Measurements from ENCODE around the gene RNF149. TPM values are rescaled to one million over a fixed set of nuclear protein-coding genes. Genes with fewer than 3 reads are reported as not detected.

Gene RNF149
- total RNA-seq, 4 donors from 2014 or later: 70.1 to 135 (median 77.7) TPM

DNA sequence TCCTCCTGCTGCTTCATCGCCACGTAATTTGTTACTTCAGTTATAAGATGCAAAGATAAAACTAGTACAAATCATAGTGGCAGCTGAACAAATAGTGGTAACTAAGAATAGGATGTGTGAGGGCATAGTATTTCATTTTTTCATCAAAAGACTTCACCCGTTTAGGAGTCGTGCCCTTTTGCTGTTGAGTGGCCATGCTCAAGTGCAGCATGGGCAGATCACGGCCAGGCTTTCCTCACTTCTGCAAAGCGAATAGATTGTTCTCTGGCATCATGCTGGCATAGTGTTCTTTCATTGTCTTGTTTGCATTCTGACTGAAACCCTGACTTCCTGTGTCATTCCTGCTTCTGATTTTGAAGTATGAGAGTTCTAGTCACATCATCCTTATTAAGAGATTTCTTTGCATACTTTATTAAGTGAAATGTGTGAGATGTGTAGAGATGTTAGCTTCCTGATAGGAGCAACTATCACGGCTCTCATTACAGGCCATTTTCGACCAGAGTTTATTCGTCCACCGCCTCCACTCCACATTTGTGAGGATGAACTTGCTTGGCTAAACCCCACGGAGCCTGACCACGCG lies 44.1 kb downstream of the RNF149 start:
- TF ChIP-seq POLR2A (IDR thresholded peaks at IDR 0.05) (no peak), POLR2AphosphoS5 (IDR thresholded peaks at IDR 0.05) (no peak), EP300 (IDR thresholded peaks at IDR 0.05) (no peak), CTCF (IDR thresholded peaks at IDR 0.05) (no peak)
- H3K9me3 ChIP-seq: no peaks in the 10 kb centered on the region
- no peak for DNase-seq (ENCODE audit: low spot score in 2 of 2)
- no peaks in the 10 kb centered on the region for H3K27me3 ChIP-seq
- H3K4me3 ChIP-seq: no peak overlapping the region
- H3K27ac ChIP-seq: no peak overlapping the region
- 92% methylated on average over 13 of the region's 13 CpGs for WGBS
- H3K36me3 ChIP-seq: peaks cover 66% of the 10 kb centered on the region
- no peaks in the 10 kb centered on the region for H3K4me1 ChIP-seq

DNA sequence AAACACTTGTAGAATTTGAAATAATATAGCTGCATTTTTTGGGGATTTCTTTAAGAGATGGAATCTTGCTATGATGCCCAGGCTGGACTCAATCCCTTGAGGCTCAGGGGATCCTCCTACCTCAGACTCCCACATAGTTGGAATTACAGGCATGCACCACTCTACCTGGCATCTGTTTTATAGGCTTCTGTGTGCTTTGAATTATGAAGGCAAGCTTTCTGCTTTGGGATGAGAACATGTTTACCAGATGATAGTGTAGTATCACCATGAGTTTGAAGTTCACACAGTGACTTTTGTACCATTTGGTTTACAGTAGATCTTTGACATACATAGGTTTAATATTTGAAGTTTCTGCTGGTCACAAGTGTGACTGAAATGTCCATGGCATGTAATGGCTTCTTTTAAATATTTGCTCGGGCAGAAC lies 45.1 kb downstream of the RNF149 start:
- no peak for TF ChIP-seq POLR2AphosphoS5 (IDR thresholded peaks at IDR 0.05)
- TF ChIP-seq EP300 (IDR thresholded peaks at IDR 0.05): no peak
- no peak for TF ChIP-seq POLR2A (IDR thresholded peaks at IDR 0.05)
- no peak for TF ChIP-seq CTCF (IDR thresholded peaks at IDR 0.05)
- Histone ChIP-seq H3K4me3 (no peak overlapping the region), H3K27ac (no peak overlapping the region), H3K4me1 (no peaks in the 10 kb centered on the region), H3K36me3 (peaks cover 66% of the 10 kb centered on the region), H3K9me3 (no peaks in the 10 kb centered on the region), H3K27me3 (no peaks in the 10 kb centered on the region)
- WGBS: 95% methylated on average over 1 of the region's 1 CpG
- no peak for DNase-seq (ENCODE audit: low spot score in 2 of 2)

DNA sequence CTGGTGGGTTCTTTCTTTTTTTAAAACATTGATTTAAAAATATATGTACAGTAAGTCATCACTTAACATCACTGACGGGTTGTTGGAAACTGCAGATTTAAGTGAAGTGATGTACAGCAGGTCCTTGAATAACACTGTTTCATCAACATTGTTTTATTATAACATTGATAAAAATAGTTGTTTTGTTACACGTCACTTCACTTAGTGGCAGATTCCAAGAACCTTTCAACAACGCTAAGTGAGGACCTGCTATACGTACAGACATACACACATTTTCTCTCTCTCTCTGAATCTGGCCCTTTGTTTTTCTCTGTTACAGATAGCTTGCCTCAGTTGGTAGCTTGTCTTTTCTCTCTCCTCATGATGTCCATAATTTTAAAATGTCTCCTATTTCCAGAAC lies 46.4 kb downstream of the RNF149 start:
- 95% methylated on average over 4 of the region's 4 CpGs for WGBS
- Histone ChIP-seq H3K4me3 (no peak overlapping the region), H3K9me3 (no peaks in the 10 kb centered on the region), H3K27ac (no peak overlapping the region), H3K27me3 (no peaks in the 10 kb centered on the region), H3K36me3 (peaks cover 54% of the 10 kb centered on the region), H3K4me1 (peaks cover under 1% of the 10 kb centered on the region)
- no peak for DNase-seq (ENCODE audit: low spot score in 2 of 2)
- TF ChIP-seq CTCF (IDR thresholded peaks at IDR 0.05): no peak

GRCh38 chr2:101258804-101259203 lies 49.7 kb downstream of the RNF149 start:
- H3K27me3 ChIP-seq: no peaks in the 10 kb centered on the region
- no peak overlapping the region for H3K4me3 ChIP-seq
- 93% methylated on average over 8 of the region's 8 CpGs for WGBS
- no peak for DNase-seq (ENCODE audit: low spot score in 2 of 2)
- no peaks in the 10 kb centered on the region for H3K9me3 ChIP-seq
- TF ChIP-seq CTCF (IDR thresholded peaks at IDR 0.05) (no peak), POLR2A (IDR thresholded peaks at IDR 0.05) (no peak), EP300 (IDR thresholded peaks at IDR 0.05) (no peak), POLR2AphosphoS5 (IDR thresholded peaks at IDR 0.05) (no peak)
- peaks cover 32% of the 10 kb centered on the region for H3K4me1 ChIP-seq
- H3K36me3 ChIP-seq: peaks cover 27% of the 10 kb centered on the region
- no peak overlapping the region for H3K27ac ChIP-seq

- H3K9me3 ChIP-seq: no peaks in the 10 kb centered on the region
- 89% methylated on average over 2 of the region's 2 CpGs for WGBS
These were observed 52.2 kb downstream of the RNF149 start for GRCh38 chr2:101256316-101256715.

More at GRCh38 chr2:101256316-101256715, 52.2 kb downstream of the RNF149 start:
- DNase-seq (ENCODE audit: low spot score in 2 of 2): no peak
- Histone ChIP-seq H3K36me3 (peaks cover 11% of the 10 kb centered on the region), H3K27me3 (no peaks in the 10 kb centered on the region), H3K27ac (no peak overlapping the region), H3K4me3 (no peak overlapping the region), H3K4me1 (peaks cover 44% of the 10 kb centered on the region)
- TF ChIP-seq CTCF (IDR thresholded peaks at IDR 0.05) (no peak), POLR2AphosphoS5 (IDR thresholded peaks at IDR 0.05) (no peak), POLR2A (IDR thresholded peaks at IDR 0.05) (no peak), EP300 (IDR thresholded peaks at IDR 0.05) (no peak)
